HS-27A (cell line): Measurements from ENCODE around the gene R3HDM4.

Experiments
- DNase-seq: peaks from one replicate; pipeline ENCODE4 v3.0.0-alpha.2; 2012; ENCODE audit warnings: low read depth, missing footprints

R3HDM4 gene

DNA sequence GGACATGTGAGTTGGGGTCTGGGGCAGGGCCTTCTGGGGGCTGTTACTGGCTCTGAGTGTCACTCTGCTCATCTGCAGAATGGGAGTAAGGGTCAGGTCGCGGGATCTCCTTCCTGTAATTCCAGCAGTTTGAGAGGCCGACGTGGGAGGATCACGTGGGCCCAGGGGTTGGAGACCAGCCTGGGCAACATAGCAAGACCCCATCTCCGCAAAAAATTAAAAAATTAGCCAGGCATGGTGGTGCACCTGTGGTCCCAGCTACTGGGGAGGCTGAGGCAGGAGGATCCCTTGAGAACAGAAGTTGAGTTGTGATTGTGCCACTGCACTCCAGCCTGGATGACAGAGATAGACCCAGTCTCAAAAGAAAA, 16.9 kb upstream of the R3HDM4 start:
- no peak for DNase-seq

DNA sequence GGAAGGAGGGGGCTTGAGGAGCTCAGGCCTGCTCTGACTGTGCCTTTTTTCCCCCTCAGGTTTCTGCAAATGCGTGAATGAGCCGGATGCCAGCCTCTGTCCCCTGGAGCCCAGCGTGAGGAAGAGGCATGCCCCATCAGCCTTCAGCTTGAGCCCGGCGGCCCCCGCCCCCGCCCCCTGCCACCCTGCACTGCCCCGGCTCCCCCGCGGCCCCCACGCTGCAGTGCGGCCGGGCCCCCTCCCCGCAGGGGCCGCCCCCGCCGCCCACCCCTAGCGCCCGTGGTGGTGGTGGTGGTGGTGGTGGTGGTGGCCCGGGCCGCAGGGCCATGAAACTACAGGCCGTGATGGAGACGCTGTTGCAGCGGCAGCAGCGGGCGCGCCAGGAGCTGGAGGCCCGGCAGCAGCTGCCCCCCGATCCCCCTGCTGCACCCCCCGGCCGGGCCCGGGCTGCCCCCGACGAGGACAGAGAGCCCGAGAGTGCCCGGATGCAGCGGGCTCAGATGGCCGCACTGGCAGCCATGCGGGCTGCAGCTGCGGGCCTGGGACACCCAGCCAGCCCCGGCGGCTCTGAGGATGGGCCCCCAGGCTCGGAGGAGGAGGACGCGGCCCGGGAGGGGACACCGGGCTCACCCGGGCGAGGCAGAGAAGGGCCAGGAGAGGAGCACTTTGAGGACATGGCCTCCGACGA, 16.3 kb upstream of the R3HDM4 start:
- no peak for DNase-seq

- DNase-seq: no peak
These were observed 15.6 kb upstream of the R3HDM4 start for GRCh38 chr19:928471-929202.

DNA sequence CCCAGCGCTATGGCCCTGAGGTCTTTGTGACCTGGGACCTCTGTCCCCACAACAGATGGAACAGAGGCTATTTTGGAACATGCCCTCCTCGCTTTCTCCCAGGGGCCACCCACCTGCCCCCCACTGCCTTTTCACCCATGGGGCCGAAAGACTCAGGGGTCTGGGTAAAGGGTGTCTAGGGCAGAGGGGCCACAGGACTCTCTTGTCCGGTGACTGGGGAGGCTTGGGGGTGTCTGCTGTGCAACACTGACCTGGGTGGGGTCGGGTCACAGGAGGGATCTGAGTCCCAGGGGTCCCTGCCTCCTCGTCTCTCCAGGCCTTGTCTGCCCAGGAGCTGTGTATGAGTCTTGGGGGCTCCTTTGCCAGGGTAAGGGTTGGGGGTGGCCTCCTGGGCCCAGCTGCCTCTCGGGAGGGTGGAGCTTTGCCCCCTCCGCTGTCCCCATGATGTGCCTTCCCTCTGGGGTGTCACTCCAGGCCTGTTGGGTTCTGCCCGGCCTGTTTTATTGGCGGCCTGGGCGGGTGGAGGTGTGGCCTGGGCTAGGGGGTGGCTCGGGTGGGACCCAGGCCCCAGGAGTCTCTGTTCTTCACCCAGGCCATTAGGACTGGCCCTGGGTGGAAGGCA, 14.9 kb upstream of the R3HDM4 start:
- no peak for DNase-seq

DNA sequence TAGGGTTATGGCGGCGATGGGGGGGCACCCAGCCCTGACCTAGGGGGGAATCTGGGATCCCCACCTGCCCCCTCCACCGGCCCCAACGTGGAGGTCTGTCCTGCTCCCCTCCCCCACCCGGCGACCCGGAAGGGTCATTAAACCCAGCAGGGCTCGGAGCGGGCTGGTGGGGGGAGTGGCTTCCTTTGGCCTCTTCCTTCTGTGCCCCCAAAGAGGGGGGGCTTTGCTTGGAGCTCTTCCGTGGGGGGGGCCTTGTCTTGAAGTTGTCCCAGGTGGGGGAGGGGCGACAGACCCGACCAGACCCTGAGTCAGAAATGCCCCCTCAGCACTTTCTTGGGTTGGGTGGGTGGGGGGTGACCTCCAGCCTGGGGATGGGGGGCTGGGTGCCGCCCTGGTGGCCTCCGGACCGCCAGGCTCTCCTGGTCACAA, 14.3 kb upstream of the R3HDM4 start:
- DNase-seq: no peak

DNA sequence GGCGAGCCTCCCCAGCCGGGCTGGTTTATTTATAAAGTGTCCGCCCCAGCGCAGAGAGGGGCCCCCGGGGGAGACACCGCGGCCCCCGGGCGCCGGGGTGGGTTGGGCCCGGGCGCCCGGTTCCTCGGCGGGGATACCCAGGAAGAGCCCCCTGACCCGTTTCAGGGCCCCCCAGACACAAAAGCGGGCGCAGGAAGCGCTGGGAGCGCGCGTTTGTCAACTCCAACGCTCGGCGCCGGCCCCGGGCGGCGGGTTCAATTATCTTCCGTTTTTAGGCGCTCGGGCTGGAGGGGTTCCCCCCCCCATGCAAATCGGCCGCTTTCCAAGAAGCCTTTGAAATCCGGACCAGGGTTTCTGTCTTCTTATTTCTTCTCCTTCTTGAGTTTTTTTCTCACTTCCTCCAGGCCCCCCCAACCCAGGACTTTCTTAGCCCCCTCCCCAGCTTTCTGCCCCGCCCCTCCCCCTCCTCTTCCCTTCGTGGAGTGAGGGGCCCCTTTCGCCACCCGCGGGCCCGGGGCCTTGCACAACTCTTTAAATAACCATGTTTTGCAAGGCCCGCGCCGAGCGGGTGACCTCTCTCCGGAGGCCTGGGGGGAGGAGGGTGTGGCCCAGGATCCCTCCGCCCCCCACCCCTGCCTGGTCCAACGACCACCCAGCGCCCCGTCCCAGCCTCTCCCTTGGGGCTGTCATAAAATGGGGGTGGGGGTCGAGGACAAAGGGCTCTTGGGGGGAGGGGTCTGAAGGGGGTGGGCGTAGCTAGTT, 13.8 kb upstream of the R3HDM4 start:
- no peak for DNase-seq

DNA sequence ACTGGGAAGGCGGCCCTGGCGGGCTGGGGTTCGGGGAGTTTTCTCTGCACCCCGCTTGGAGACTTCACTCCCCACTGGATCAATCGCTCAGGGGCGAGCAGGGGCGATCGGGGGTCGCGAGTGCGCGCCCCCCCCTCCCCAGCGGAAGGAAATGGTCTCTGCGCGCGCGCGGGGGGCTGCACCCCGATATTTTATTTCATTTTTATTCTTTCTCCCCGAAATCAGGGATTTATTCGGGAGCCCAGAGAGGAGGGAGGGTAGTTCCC, 13.2 kb upstream of the R3HDM4 start:
- no peak for DNase-seq

DNA sequence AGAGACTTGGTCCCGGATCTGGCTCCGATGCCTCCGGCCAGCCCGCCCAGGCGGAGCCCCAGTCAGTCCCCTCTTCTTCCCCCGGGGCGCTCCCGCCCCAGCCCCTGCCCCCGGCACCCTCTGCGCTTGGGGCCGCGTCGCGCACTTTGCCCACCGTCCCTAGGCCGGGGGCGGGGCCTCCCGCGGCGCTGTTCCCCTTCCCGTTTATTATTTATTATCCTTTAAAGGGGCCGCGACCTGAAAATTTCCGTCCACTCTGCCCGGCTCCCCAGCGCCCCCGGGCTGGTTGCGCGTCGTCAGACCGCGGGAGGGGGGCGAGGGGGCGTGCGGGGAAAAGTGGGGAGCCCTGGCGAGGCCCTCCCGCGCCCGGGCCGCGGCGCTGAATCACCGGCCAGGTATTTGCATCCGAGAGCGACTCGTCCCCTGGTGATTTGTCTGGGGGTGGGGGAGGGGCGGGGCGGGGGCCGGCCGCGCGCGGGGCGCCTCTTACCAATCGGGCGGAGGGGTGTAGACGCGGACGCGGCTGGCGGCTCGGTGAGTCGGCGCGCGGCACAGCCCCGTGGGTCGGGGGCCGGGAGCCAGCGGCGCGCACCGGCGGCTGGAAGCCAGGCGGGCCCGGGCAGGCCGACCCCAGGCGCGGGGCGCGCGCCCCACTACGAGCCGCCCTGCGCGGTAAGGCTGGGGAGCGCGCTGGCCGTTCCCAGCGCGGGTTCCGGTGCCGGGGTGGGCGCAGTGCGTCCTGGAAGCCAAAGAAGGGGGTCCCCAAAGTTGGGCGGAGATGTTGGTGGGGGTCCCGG, 12.7 kb upstream of the R3HDM4 start, which contains the start of gene ARID3A:
TSS of gene ARID3A (plus strand) at position 510 of the 797 bp plus-strand sequence. CDS start 3,494 bp downstream, outside the sequence.
- peak; percentile 66 for DNase-seq

GRCh38 chr19:925087-925525, 12.1 kb upstream of the R3HDM4 start:
- DNase-seq: no peak

- no peak for DNase-seq
These were observed 11.6 kb upstream of the R3HDM4 start for GRCh38 chr19:924553-925086.

DNA sequence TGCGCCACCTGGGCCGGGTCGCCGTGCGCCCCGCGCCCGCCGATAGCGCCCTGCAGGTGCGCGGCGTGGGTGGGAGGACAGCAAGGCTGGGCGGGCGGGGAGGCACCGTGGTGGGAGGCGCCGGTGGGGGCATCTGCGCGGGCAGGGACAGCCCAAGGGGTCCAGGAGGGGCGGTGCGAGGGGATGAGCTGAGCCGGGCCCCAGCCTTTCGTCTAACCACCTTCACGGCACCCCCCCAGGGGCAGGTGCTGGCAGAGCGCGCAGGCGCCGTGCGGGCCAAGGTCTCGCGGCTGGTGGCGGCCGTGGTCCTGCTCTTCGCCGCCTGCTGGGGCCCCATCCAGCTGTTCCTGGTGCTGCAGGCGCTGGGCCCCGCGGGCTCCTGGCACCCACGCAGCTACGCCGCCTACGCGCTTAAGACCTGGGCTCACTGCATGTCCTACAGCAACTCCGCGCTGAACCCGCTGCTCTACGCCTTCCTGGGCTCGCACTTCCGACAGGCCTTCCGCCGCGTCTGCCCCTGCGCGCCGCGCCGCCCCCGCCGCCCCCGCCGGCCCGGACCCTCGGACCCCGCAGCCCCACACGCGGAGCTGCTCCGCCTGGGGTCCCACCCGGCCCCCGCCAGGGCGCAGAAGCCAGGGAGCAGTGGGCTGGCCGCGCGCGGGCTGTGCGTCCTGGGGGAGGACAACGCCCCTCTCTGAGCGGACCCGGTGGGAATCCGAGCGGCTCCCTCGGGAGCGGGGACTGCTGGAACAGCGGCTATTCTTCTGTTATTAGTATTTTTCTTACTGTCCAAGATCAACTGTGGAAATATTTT, 7.2 kb upstream of the R3HDM4 start:
- DNase-seq: no peak

DNA sequence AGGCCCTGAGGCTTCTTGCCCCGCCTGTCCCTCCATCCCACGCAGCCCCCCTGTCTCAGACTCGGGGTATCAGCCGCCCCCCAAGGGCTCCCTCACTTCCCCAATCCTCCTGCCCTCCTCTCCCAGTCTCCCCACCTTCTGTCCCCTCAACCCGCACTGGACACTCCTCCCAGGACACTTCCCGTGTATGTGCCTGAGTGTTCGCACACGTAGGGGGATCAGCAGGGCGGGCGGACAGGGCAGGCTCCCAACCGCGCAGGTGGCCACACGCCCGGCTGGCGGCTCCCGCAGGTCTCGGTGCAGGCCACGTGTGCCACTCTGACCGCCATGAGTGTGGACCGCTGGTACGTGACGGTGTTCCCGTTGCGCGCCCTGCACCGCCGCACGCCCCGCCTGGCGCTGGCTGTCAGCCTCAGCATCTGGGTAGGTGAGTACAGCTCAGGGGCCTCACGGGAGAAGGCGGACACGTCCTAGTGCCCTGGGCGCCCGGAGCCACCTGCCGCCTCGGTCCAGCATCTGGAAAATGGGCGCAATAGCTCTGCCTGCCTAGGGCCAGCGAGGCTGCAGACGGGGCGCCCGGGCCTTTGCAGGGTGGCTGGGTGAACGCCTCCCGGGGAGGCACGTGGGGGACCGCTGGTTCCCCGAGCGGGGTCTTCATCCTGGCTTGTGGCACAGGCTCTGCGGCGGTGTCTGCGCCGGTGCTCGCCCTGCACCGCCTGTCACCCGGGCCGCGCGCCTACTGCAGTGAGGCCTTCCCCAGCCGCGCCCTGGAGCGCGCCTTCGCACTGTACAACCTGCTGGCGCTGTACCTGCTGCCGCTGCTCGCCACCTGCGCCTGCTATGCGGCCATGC, 6.4 kb upstream of the R3HDM4 start:
- DNase-seq: no peak

DNA sequence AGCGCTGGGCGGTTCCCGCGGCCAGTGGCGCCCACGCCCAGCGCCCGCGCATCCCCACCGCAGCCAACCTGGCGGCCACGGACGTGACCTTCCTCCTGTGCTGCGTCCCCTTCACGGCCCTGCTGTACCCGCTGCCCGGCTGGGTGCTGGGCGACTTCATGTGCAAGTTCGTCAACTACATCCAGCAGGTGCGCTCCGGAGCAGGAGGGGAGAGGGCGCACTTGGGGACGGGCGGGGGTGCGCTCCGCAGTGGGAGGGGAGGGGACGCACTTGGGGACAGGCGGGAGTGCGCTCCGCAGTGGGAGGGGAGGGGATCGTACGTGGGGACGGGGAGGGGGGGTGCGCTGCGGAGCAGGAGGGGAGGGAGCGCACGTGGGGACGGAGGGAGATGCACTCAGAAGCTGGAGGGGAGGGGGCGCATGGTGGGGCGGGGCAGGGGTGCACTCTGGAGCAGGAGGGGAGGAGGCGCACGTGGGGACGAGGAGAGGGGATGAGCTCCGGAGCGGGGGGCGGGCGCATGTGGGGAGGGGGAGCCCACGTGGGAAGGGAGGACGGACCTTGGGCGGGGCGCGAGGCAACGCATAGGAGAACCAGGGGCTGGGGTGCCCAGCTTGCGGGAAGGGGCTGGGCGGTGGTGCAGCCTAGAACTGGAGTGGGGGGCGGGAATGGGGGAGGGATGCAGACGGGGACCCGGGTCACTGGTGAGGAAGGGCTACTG, 5.6 kb upstream of the R3HDM4 start:
- no peak for DNase-seq

DNA sequence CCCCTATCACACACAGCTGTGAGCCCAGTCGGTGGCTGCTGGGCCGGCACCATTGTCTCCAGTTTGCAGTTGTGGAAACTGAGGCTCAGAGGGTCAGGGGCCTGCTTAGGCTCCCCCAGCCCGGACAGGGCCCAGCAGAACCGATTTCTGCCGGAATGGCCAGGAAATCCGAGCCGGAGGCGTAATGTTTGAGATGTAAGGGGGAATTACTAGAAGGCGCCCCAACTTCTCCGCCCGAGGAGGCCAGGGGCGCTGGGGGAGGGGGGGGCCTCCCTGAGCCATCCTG, 5.1 kb upstream of the R3HDM4 start:
- no peak for DNase-seq

GRCh38 chr19:917323-918151, 4.5 kb upstream of the R3HDM4 start, which contains the start of gene KISS1R:
Gene KISS1R, plus strand, starts transcription at chr19:917333. Its CDS starts 170 bp downstream, at chr19:917503.
- DNase-seq: no peak

DNA sequence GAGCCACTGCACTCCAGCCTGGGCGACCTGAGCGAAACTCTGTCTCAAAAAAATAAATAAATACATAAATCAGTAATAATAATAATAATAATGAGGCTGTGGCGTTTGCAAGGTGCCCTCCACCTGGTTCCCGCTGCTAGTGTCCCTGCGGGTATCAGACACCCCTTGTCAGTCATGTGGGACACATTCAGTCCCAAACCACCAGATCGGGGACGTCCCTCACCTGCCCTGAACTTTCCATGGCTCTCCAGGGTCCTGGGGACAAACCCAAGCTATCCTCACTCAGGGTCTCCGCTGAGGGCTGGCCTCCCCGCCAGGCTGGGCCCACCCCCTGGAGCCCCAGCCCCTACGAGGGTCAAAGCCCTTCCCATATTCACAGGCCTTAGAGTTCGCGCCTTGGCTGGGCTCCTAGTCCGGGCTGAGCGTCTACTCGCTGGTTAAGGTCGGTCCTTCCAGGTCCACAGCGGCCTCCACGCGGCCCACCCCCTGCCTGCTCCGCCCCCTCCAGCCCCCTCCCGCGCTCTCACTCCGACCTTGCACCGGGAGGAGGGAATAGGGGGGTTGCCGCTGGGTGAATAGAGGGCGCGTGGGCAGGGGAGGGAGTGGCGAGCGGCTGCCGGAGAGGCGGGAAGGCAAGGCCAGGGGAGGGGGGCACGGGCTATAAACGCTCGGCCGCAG, 3.8 kb upstream of the R3HDM4 start:
- DNase-seq: no peak

DNA sequence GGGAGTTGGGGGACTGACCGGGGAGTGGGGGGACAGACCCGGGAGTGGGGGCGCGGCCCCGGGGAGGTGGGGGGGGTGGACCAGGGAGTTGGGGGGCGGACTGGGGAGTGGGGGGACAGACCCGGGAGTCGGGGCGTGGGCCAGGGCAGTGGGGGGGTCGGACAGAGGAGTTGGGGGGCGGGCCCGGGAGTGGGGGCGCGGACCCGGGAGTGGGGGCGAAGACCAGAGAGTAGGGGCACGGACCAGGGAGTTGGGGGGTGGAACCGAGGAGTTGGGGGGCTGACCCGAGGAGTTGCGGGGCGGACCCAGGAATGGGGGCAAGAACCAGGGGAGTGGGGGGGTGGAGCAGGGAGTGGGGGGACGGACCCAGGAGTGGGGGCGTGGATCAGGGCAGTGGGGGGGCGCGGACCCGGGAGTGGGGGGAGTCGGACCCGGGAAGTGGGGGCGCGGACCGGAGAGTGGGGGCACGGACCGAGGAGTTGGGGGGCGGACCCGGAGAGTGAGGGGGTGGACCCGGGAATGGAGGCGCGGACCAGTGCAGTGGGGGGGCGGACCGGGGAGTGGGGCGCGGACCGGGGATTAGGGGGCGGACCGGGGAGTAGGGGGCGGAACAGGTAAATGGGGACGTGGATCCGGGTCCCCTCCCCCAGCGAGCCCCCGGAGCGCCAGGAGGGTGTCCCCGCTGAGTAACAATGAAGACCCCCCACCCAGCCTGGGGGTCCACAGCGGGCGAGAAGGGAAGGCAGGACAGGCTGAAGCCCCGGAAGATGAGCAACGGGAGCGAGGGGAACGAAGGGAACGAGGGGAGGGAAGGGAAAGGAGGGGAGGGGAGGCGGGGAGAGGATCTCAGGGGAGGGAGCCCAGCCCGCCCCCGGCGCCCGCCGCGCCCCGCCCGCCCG, 589 bp downstream of the R3HDM4 start:
- no peak for DNase-seq
